CD4-positive, alpha-beta T cell treated with Interleukin-17A for 1 hour (primary cell): Measurements from ENCODE around the gene CSKMT.
"Not testable (repeated sequence)": the region's sequence is repeated elsewhere in the genome, so short reads cannot be mapped to it uniquely, and the experiment has no call there.

Experiments used
- DNase-seq: peaks from one replicate; pipeline ENCODE4 v3.0.0-alpha.2; 2020

CSKMT gene, protein sequence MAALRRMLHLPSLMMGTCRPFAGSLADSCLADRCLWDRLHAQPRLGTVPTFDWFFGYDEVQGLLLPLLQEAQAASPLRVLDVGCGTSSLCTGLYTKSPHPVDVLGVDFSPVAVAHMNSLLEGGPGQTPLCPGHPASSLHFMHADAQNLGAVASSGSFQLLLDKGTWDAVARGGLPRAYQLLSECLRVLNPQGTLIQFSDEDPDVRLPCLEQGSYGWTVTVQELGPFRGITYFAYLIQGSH

DNA sequence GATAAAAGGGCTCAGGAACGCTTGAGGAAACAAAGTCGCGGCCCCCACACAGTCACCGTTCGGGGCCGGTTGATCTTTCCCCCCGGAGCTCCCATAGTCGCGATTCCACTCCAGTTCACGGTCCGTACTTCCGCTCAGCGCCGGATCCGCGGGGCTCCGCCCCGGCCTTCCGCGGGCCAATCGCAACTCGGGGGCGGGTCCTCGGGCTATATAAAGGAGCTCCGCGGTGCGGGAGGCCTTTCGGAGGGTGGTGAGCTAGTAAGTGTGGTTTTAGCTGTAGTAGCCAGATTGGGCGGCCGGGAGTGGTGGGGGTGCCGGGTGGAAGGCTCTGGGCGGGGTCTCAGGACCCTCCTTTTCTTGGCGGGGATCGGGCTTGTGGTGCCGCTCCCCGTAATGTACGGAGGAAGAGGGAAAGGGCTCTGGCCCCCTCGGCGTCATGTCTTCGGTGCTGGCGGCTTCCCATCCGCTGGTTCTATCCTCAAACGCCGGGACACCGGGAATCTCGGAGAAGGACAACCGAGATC, at the start of gene CSKMT, which contains the start of gene C11orf98:
CSKMT (plus strand) TSS at position 238 of the 524 bp plus-strand sequence. CDS start 568 bp downstream, outside the sequence.
C11orf98 (minus strand) TSS at position 136 of the 524 bp plus-strand sequence; CDS start at position 95, 41 bp downstream.
- DNase-seq: peak; percentile 97

DNA sequence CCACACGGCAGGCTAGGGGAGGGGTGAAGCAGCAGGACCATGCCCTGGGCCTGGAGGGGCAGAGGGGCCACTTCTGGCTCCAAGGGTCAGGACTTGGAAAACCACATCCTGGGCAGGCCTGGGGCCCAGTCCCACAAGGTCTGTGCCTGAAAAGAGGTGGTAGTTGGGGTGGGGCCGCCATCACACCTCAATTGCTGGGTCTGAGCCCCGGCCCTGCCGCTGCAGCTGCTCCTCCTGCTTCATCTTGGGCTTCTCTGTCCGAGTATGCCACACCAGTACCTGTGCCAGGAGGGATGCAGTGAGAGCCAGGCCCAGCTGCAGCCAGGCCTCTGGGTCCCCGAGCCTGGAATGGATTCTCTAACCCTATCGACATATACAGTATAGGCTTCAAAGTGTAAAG, 49.6 kb upstream of the CSKMT start:
- DNase-seq: no peak

DNA sequence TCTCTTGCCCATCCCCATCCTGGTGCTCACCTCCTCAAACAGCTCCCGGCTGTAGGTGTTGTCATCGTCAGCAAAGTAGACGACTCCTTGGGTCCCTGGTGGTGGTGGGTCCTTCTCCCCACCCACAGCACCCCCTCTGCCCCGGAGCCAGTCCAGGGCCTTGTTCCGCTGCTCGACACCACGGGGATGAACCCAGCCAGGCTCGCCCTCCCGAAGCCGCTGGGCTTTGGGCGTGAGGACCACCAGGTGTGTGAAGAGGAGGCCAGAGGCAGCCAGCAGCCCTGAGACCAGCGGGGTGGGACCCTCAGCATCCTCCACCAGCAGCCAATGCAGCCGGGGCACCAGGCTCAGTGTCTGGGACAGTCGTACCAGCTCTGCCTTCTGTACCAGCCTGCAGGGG, 48.2 kb upstream of the CSKMT start:
- DNase-seq: not testable (repeated sequence)

DNA sequence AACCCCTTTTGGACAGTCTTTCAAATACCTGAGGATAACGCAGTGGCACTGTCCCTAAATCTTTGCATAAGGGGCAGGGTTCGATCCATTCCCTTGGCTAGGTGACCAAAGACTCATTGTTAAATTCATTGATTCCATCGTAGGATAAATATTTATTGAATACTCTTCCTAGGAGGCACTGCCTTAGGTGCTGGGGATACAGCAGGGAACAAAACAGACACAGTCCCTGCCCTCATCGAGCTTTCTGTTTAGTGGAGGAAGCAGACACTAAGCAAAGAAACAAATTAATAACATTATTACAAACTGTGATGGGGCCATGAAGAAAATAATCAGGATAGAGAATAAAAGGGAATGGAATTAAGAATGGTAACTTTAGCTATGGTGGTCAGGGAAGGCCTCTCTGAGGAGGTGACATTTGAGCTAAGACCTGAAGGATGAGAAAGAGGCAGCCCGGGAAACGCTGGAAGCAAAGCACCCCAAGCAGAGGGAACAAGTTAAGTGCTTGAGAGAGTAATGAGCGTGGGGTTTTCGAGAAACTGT, 44.0 kb upstream of the CSKMT start:
- DNase-seq: no peak

DNA sequence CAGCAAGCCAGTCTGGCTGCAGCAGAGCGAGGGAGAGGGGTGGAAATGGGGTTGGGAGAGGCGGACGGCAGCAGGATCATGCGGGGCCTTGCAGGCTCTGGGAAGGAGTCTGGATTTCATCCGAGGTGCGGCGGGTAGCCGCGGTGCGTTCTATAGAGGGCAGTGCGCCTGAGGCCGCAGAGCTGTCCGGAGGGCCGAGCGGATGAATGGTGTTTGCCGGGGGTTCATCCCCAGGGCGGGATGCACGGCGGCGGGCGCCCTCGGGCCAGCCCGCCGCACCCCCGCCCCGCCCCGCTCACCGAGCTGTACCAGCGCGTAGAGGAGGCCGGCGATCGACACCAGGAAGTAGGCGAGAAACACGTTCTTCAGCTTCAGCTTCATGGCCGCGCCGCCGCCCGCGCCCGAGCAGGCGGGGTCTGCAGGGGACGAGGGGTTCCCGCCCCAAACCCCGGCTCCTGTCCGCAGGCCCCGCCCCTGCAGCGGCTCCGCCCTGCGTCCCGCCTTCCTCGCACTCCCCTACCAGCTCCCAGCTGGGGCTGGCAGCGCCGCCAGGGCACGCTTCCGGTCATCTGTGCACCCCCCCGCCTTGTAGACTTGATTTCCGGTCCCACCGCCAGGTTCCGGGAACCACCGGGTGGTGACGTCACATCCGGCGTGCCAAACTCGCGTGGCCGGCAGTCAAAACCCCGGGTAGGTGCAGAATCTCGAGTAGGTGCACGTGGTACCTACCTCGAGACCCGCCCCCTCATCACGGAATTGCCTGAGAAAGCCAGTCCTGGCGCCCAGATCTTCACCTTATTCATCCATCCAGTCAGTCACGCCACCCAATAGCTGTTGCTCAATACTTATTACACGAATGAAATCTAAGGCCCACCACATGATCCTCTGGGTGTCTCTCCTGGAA, 43.3 kb upstream of the CSKMT start, which contains the start of gene B3GAT3:
B3GAT3 (minus strand) TSS at position 420 of the 904 bp plus-strand sequence; CDS start at position 381, 39 bp downstream.
- DNase-seq: peak; percentile 99

DNA sequence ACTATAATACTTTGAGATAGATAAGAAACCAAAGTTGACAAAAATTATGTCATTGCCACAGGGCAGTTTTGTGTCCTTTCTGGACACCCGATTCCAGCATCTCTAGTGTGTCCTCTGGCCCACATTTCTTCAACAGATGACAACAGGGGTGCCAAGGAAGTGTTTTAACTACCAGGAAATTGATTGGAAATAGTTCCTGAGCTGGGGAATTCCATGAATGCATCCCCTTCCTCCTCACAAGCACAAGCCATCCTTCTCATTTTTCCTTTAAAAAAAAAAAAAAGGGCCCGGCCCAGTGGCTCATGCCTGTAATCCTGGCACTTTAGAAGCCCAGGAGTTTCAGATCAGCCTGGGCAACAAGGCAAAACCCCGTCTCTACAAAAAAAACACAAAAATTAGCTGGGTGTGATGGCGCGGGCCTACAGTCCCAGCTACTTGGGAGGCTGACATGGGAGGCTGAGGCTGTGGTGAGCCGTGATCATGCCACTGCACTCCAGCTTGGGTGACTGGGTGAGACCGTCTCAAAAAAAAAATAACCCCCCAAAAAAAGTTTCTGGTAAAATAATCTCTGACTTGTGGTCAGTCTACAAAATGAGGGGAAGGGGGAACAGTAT, 42.5 kb upstream of the CSKMT start:
- DNase-seq: no peak

DNA sequence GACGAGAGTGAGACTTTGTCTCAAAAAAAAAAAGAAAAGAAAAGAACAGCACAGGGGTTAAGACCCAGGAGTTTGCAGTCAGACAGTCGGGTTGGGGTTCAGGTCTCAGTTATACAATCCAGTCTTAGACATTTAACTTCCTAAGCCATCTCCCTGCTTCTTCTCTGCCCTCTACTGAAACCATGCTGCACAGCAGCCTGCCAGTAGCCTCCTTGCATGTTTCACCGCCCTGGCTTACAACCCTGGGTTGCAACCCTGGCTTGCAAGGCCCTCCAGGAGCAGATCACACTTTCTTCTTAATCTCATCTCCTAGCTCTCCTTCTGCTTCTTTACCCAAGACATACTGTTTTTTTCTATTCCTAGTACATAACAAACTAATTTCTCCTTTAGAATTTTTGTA, 37.4 kb upstream of the CSKMT start:
- DNase-seq: no peak

DNA sequence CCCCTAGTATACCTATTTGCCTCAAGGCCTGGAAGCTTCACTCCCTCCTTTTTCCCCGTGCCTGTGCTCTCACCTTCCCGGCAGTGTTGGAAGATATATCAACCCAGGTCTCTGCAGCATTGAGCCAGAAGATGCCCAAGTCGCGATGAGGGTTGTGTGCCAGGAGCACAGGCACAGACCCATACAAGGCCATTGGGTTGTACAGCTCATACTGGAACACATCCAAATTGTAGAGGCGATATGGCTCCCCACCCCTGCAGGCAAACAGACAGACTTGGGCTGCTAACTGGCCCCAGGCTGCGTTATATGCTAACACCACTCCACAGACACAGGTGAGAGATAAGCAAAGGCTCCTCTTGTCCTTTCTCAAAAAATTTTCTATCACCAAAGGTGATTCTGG, 32.6 kb upstream of the CSKMT start:
- no peak for DNase-seq

DNA sequence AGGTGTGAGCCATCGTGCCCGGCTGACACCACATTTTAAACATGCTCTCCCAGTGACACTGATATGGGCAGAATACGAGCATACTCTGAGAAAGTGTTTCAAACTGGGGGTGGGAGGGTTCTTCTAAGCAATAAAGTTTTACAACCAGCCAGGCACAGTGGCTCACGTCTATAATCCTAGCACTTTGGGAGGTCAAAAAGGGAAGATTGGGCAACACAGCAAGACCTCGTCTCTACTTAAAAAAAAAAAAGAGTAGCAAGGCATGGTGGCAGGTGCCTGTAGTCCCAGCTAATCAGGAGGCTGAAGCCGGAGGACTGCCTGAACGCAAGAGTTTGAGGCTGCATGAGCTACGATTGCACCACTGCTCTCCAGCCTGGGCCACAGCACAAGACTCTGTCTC, 20.9 kb upstream of the CSKMT start:
- DNase-seq: no peak

DNA sequence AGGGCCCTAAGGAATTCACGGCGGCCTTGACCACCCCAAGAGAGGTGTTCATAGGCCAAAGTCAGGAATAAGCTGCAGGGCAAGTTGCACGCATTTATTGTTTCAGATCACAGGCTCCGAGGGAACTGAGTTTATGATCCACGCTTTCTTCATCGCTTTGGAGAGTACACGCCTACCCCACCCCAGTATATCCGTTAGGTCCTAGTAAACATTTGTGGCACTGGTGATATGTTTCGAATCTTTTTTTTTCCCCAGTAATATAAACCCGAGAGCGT, 19.5 kb upstream of the CSKMT start:
- no peak for DNase-seq

DNA sequence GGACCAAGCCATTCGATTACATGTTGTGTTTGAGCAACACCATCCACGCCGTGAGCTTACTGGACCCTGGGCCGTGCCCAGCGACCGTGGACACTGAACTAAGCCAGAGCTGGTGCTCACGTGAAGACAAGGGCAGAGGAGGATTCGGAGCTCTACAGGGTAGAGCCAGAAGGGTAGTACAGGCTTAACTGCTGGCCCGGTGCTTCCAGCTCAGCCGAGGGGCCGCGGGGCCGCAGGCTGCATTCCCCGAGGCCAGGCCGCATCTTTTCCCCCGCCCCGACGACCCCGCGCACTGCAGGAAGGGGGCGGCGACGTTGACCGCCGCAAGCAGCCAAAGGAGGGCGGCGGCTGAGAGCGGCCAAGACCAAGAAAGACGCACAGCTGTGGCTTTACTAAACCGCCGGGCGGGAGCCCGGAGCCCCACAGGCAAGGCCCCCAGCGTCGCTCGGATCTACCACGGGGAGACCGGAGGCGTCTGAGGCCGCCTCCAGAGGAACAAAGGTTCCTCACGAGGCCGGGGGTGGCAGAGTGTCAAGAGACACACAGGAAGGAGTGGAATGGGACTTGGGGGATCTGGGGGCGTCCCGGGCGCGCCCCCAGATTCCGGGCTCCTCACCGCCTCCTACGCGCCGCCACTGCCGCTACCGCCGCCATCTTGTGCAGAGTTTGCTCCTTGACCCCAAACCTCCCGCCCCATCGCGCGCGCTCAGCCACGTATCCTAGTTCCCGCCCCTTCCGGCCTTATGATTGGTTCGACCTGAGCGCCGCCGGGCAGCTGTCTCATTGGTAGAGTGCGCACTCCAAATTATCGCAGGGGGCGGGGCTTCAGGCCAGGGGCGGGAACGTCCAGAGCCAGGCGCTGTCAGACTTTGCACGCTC, 18.9 kb upstream of the CSKMT start, which contains the start of gene GANAB:
GANAB (minus strand) TSS at position 668 of the 879 bp plus-strand sequence; CDS start at position 654, 14 bp downstream.
- DNase-seq: peak; percentile 99

DNA sequence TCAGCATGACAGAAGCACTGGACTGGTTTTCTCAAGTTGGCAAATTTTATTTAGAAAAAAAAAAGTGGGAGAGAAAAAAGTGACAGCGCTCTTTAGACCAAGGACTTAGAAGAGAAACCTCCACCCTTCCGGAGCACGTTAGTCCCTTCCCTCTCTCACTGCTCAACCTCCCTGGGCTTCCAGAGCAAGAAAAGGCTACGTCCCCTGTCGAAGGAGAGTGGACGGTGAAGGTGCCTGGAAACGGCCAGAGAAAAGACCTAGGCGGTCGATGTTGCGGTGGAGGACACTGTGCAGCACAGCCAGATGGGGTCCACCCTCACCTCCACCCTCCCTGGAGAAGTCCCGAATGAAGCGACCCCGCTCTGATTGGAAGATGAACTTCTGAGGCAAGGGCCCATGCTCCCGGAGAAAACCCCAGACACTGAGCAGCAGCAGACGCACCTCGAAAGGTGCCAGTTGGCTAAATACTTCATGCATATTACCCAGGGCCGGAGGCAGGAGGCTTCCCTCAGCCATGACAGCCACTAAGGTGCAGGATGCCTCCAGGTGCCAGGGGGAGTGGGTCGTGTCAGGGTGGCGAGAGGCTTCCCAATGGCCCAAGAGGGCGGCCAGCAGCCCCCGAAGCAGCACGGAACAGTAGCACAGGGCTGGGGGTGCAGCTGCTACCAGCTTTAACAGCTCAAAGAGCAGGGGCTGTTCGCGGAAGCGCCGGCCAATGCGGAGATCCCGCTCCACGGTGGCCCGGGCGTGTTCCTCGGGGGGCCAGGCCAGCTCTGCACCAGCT, 18.1 kb upstream of the CSKMT start:
- DNase-seq: no peak

DNA sequence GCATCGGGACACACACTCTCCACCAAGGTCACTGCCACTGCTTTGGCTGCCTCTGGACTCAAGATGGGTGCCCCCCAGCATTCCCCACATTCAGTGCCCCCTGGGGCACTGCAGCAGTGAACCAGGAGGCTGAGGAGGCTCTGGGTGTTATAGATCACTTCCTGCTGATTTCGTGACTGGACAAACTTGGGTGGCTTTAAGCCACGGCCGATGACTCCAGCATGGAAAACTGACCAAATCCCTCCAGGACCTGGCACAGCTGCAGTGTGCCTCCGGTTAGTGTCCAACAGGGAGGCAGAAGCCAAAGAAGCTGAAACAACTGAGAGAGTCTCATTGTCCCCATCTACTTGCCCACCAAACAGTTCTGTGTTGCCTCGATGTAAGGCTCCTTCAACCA, 17.5 kb upstream of the CSKMT start:
- DNase-seq: no peak

DNA sequence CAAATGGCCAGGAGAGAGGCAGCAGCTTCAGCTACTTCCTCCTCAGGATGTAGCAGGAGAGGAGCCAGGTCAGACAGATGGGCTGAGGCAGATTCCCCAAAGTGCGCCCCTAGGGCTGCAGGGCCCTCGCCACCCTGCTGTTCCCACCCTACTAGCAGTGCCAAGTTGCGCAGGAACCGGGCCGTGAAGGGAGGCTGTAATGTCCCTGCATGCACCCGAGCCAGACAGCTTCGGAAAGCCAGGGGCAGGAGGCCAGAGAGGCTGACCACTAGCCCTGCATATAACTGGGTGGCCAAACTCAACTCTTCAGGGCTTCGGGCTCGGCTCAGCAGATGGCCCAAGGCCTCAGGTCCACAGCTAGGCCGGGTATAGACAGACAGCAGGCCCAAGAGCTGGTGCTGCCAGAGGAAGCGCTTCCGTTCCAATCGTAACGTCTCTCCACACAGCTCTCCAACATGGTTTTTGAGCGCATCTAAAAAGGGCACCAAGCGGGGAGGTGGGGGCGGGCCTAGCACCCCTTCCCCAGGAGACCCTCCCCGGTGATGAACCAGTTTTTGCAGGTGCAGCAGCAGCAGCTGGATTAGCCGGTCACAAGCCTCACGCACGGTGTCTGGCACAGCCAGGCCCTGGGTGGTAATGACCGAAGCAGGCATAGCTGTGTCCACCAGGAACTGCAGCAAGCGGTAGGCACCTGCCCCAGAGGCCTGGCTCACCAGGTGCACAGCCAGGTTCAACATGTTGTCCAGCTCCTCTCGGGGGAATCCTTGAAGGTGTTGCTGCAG, 16.7 kb upstream of the CSKMT start:
- DNase-seq: no peak

DNA sequence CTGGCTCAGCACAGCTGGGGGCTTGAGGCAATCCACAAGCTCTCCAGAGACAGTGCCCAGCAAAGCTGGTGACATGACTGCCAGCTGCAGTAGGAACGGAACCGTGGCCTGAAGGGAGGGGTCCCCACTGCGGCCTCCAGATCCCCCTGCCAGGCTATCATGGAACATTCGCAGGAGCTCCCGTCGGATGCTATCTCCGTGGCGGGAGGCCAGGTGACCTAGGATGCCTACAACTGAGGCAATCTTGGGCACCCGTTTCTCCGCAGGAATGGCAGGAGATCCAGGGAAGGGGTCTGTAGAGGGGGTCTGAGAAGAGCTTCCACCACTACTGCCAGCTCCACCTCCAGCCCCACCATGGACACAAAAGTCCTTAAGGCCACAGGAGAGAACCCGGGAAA, 16.1 kb upstream of the CSKMT start:
- no peak for DNase-seq

DNA sequence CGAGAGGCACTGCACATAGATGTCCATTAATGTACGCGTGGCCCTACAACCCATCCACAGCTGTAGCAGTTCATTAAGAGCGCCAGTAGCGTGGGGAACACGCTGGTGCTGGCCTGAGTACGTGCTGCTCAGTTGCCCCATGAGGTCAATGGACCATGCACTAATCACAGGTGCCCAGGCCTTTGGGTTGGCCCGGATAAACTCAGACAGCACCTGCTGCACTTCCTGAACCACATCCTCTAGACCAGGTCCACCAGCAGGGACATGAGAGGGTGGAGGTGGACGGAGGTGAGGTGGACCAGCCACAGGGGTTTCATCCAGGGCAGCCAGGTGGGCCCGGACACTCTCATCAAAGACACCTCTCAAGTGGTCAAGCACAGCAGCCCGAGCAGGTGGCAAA, 15.6 kb upstream of the CSKMT start:
- DNase-seq: no peak

DNA sequence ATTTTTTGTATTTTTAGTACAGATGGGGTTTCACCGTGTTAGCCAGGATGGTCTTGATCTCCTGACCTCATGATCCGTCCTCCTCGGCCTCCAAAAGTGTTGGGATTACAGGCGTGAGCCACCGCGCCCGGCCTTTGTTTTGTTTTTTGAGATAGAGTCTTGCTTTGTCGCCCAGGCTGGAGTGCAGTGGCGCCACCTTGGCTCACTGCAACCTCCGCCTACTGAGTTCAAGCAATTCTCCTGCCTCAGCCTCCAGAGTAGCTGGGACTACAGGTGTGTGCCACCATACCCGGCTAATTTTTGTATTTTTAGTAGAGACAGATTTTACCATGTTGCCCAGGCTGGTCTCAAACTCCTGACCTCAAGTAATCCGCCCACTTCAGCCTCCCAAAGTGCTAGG, 14.8 kb upstream of the CSKMT start:
- not testable (repeated sequence) for DNase-seq

DNA sequence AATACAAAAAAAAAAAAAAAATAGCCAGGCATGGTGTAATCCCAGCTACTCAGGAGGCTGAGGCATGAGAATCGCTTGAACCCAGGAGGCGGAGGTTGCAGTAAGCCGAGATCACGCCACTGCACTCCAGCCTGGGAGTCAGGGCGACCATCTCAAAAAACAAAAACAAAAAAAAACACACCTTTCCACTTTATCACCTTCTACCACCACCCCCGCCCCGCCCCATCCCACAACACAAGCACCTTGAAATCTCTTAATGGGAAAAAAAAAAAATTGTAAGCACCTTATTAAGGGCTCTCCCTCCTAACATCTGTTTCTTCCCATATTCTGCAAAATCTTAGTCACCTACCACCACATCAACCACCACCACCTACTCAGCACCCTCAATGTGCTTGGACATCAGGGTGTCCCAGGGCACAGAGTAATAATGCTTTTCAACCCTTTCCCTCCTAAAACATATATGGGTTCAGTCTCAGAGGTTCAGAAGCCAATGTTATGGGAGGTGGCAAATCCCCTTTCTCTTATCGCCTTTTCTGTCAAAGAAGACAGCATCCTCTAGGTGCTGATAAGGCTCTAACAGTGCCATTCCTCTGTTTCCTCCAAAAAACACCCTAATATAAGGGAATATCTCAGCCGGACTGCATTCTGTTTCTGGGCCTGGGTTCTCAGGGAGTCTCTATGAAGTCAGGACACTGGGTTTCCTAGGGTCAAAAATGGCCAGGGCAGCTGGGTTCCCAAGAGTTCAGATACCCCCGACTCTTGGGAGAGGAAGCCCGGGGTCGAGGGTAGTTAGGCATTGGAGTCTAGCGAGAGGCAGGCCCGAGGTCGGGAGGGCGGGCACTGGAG, 12.7 kb upstream of the CSKMT start:
- DNase-seq: peak; percentile 78

DNA sequence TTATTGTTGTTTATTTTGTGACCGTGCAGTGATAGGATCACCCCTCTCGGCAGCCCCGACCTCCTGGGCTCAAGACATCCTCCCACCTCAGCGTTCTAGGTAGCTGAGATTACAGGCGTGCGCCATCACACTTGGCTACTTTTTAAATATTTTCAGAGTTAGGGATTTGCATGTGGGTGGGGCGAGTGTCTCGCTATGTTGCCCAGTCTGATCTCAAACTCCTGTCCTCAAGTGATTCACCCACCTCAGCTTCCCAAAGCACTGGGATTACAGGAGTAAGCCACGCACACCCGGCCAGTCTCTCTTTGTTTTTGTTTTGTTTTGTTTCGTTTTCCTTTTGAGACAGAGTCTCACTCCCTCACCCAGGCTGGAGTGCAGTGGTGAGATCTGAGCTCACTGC, 10.8 kb upstream of the CSKMT start:
- DNase-seq: no peak
